ENCODE measurements around the gene EYA4.

The EYA4 gene

DNA sequence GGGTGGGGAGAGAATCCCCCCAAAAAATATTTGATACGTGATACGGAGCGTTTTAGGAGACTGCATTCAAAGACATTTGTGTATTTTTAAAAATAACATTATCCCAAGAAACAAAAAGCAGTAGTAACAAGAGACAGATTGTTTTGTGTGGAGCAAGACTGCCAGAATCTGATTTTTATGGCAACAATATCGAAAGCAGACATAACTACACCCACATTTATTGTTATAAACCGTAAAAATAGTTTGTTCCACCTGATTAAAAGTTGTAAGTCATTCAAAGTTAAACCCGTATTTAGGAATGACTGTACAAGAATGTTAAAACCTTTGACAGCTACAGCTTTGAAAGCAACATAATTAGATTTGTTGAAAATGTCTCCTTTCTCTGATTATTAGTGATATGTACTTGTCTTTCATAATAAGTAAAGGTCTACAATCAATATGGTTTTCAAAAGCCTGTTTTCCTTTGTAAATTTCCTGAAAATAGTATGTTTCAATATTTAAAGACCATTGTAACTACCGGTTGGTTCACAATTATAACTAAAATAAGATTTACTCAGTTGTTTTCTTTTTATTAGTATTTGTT, 2.7 kb downstream of the EYA4 start:
- no peak for DNase-seq

DNA sequence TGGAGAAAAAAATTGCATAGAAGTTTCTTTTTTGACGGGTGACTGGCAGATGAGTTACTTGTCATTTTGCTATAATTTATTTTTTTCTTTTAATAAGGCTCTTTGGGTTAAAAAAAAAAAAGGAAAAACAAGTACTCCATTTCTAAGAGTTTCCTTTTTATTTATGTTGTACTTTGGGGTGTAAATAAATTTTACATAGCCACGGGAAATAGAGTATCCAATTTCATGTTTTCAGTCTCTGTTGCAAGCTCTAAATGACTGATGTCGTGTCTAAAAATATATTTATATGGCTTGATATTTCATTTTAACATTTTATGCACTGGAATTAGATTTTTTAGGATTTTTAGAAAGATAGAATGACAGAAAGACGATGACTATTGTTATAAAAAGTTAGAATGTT, 3.4 kb downstream of the EYA4 start:
- no peak for DNase-seq

DNA sequence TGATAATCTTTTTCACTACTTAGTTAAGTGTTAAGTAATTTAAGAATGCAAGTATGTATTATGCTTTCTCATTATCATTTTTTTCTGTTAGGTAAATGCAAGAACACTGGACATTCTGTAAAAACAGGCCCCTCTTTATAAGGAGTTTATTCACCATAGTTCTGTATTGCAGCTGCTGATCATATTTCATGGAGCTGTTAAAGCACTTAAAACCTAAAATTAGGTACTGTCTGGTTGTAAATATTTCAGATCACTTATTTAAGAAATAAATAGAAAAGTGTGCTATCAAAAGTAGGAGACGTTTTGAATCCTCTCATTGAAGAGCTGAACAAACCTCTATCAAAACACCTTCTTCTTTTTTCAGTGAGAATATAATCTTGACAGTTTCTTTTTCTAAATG, 3.9 kb downstream of the EYA4 start:
- no peak for DNase-seq

GRCh38 chr6:133245422-133245903, 4.3 kb downstream of the EYA4 start:
- DNase-seq, result no peak

DNA sequence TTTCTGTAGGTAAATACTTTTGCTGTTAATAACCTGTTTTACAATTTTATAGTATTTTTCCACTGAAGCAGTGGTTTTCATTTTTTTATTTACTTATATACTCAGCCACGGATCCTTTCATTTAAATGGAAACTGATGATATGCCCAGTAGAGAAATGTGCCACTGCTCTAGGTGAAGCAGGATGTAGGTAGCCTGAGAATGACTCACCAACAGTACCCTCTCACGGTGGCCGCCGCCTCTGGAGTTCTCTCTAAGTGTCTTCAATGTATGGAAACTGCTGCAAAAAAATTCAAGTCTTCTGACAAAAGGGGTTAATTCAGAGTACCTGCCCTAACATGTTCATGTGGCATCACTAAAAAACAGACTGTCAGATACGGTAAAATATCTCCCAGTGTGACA, 6.4 kb downstream of the EYA4 start:
- DNase-seq, result no peak

- no peak for DNase-seq
These were observed 7.3 kb downstream of the EYA4 start for GRCh38 chr6:133248241-133249001.

- no peak for DNase-seq
These were observed 10.5 kb downstream of the EYA4 start for GRCh38 chr6:133251688-133252087.

DNA sequence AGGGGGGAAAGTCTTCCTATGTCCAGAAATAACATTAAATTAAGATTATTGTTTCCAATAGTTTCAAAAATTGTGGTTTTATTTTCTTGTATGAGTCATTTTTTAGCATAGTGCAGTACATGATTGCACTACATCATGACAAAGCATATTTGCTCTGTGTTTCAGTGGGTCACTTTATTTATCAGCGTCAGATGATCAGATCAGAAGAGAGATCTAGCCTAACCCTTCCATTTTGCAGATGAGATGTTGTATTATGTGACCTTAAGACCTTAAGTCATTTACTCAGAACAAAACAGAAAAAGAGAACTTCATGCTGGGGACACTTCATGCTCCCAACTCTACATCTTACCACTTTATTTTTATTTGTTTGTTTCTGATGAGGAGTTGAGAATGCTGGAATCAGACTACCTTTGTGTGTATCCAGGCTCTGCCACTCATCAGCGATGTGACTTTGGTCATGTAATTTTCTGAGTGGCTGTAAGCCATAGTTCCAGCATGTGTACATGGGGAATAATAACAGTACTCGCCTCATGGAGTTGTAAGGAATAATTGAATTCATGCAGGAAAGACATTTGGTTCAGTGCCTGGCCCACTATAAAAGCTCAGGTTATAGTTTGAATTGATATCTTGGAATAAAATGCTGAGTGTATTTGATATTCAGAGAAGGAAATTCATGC, 13.5 kb downstream of the EYA4 start:
- no peak for DNase-seq

GRCh38 chr6:133257545-133258105, 16.5 kb downstream of the EYA4 start:
- no peak for DNase-seq

- no peak for DNase-seq
These were observed 18.4 kb downstream of the EYA4 start for GRCh38 chr6:133259561-133259960.

DNA sequence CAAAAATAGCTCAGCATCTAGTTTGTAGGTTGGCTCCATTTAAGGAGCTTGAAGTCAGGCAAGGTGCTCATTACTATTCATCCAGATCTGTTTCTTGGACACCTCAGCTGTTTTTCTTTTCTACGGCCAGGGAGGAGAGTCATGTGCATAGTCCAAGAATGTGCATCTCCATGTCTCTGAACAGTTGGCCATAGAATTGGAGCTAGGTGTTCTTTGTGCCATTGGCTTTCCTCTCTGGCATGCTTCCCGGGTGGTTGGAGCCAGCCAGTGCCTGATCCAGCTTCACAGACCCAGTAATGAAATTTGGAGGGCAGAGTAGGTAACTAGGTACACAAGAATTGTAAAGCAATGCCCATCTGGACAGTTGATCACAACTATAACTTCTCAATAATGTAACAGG, 21.6 kb downstream of the EYA4 start:
- DNase-seq, result no peak

GRCh38 chr6:133265066-133265465, 23.9 kb downstream of the EYA4 start:
- DNase-seq, result no peak

- DNase-seq, result no peak
These were observed 25.0 kb downstream of the EYA4 start for GRCh38 chr6:133266186-133266585.

GRCh38 chr6:133268621-133269020, 27.5 kb downstream of the EYA4 start:
- no peak for DNase-seq

DNA sequence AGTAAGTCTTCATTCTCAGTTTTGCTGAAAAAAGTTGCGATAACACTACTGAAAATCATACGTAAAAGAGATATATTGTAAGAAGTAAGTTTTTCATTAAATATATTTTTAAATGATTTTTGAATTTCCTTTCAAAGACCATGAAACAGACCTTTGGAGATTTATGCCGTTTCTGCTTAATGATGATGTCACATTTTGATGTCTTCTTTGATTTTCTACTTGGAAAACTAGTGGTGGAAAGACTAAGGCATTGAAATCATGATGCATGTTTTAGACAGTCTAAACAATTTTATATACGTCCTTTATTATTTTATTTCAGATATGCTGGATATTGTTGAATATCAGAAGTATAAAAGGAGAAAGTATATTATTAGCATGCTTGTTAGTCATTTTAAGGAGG, 33.7 kb downstream of the EYA4 start:
- no peak for DNase-seq

GRCh38 chr6:133275213-133275612, 34.1 kb downstream of the EYA4 start:
- no peak for DNase-seq

DNA sequence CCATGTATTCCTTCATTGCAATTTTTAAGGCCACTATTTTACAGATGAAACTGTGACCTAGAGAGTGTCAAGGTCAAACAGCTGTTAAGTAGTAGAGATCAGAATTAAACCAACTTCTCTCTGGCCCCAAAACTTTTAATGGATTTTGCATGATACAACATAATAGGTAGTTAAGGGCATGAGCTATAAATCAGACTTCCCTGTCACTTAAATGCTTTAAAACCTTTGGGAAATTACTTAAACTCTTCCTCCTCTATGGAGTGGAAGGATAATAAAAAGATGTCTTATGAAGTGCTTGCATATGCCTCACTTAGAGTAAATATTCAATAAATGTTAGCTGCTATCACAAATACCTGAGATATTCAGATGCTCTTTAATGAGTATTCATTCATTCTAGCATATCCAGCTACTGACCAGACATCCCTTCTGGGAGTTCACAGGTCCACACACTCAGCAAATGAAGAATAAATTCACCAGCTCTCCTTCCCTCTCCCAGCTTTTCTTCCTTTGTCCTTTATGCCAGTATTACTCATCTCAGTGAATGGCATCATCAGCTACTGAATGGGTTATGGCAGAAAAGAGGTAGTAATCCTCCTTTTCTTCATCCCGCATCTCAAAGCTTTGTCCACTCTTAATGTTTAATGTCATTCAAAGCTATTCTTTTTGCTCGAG, 36.2 kb downstream of the EYA4 start:
- no peak for DNase-seq

- no peak for DNase-seq
These were observed 36.9 kb downstream of the EYA4 start for GRCh38 chr6:133277900-133278545.

- no peak for DNase-seq
These were observed 45.6 kb downstream of the EYA4 start for GRCh38 chr6:133286765-133287164.

DNA sequence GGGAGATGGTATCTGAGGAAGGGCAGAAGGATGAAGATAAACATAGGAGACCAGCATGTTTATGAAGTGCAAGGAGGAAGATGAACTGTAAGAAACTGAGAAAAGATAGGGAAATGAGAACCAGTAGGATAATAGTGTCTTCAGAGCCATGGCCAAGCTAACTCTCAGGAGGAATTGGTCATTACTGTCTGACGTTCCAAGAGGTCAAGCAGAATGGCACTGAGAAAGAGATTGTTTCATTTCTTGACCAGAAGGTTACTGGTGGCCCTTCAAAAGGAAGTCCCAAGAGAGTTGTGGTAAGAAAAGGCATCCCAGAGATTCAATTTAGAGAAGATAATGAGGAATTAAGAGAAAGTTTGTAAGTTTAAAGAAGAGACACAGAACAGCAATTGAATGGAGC, 47.5 kb downstream of the EYA4 start:
- DNase-seq, result no peak

GRCh38 chr6:133289733-133290306, 48.7 kb downstream of the EYA4 start:
- no peak for DNase-seq

- no peak for DNase-seq
These were observed 49.8 kb downstream of the EYA4 start for GRCh38 chr6:133290930-133291329.
